SU-DHL-6 (cell line): ENCODE data around the gene PGPEP1.

Experiments
- CTCF ChIP-seq: fragments of 200-600 bp; sonication (generic); IDR thresholded peaks from one replicate; pipeline ENCODE4 v1.5.1; 2017; ENCODE audit warnings: antibody characterized with exemption, mild to moderate bottlenecking, low read length, moderate library complexity; ENCODE audit not compliant: insufficient read depth, poor library complexity, severe bottlenecking
- EZH2phosphoT487 ChIP-seq: fragments of 200-600 bp; sonication (generic), shearing (Covaris generic); conservative IDR thresholded peaks from 2 replicates; pipeline ENCODE4 v1.6.1; 2018; ENCODE audit warnings: mild to moderate bottlenecking, antibody characterized with exemption, low read length, moderate library complexity, mixed read lengths

GRCh38 chr19:18399008-18399407, 58.6 kb downstream of the PGPEP1 start:
- TF ChIP-seq CTCF (no peak), EZH2phosphoT487 (no peak)
